ENCODE data around the gene PARL.

PARL gene

DNA sequence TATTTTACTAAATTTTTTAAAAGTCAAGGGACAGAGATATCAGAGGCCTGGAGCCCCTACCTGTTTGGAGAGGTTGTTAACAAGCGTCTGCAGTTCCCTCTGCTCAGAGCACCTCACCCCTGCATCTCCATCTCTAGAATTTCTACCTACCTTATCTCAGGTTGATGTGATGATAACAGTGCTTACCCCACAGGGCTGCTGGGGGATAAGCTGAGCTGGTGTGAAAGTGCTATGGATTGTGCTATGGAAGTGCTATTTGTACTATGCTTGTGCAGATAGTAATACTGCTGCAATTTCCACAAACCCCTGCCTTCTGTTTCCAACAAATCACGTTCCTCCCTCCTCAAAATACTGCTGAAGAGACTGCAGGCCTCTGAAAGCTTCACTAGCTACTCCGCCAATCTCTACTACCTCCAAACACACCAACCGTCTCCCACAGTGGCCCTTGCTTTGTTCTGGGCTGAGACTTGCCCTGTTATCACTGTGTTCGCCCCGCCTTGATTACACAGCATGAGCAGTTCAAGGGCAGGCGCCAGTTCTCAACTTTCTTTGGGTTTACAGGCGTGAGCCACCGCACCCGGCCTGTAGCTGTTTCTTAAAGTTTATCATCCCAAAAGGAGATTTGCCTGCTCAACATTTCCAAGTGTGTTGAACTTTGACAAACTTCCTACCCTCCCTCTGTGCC lies 28.4 kb upstream of the PARL start:
- TF ChIP-seq JUND (IDR thresholded peaks at IDR 0.05; ENCODE audit: low read depth), result no peak
- in situ Hi-C loops (cut with HindIII; ENCODE audit: low pct_unique_long_range_greater_than_20kb, low sequenced_read_pairs), result no loop called here
- no peak for DNase-seq (ENCODE audit: low read depth in 1 of 2, low spot score in 1 of 2)

DNA sequence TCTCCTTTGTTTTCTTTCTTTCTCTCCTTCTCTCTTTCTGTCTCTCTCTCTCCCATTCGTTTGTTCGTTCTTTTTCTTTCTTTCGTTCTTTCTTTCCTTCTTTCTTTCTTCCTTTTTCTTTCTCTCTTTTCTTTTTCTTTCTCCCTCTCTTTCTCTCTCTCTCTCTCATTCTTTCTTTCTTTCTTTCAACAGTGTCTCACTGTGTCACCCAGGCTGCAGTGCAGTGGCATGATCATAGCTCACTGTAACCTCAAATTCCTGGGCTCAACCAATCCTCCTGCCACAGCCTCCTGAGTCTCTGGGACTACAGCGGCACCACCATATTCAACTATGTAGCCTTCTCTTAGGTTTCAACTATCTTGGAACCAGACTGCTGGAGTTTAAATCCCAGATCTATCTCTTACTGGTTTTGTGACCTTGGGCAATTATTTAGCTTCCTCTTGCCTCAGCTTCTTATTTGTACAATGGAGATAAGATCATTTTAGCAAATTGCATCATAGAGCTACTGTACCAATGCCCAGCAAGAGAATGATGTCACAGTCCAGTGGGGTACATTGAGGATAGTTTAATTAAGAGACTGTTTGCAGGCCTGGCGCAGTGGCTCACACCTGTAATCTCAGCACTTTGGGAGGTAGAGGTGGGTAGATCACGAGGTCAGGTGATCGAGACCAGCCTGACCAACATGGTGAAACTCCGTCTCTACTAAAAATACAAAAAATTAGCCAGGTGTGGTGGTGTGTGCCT lies 27.3 kb upstream of the PARL start:
- DNase-seq (ENCODE audit: low read depth in 1 of 2, low spot score in 1 of 2), result peak in 1 of 2 experiments; percentile 82
- in situ Hi-C loops (cut with HindIII; ENCODE audit: low pct_unique_long_range_greater_than_20kb, low sequenced_read_pairs), result no loop called here
- TF ChIP-seq JUND (IDR thresholded peaks at IDR 0.05; ENCODE audit: low read depth), result no peak

DNA sequence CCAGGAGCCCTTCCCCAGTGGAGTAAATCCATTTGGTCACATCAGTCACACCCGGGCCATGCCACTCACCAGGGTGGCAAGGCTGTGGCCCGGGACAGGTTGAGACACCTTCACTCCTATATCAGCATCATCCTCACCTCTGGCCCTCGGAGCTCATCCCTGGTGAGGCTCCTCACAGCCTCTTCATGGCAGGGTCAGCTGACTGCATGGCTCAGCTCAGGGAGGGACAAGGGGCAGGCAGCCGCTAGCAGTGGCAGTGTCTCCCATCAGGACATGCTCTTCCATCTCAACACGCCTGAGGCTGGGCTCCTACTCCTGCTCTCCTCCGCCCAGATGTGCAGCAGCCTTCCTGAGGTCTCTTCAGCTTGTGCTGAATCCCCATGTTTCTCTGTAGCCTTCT lies 26.4 kb upstream of the PARL start:
- in situ Hi-C loops (cut with HindIII; ENCODE audit: low pct_unique_long_range_greater_than_20kb, low sequenced_read_pairs), result no loop called here
- no peak for DNase-seq (ENCODE audit: low read depth in 1 of 2, low spot score in 1 of 2)
- no peak for TF ChIP-seq JUND (IDR thresholded peaks at IDR 0.05; ENCODE audit: low read depth)

DNA sequence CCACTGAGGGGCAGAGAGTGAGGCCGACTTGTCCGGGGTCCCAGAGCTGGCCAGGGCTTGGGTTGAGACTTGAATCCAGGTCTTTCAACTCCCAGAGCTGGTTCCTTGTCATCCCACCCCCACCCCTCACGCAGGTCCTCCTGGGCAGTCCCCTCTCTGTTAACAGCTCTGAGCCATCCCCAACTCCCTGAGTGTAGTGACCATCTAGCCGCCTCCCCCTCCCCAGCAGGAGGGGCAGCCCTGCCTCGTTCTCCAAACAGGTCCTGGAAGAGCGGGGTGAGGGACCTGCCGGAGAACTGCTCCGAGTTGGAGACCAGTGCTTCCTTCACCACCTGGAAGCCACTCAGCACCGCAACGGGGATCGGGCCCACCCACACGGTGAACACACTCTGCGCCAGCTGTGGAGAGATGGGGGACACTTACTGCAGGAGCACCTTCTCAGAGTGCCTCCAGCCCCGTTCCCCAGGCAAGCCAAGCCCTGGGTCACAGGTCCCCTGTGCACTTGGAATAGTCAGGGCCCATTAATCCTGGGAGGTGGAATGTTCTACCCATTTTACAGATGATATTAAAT lies 24.4 kb upstream of the PARL start:
- in situ Hi-C loops (cut with HindIII; ENCODE audit: low pct_unique_long_range_greater_than_20kb, low sequenced_read_pairs), result no loop called here
- no peak for TF ChIP-seq JUND (IDR thresholded peaks at IDR 0.05; ENCODE audit: low read depth)
- no peak for DNase-seq (ENCODE audit: low read depth in 1 of 2, low spot score in 1 of 2)

DNA sequence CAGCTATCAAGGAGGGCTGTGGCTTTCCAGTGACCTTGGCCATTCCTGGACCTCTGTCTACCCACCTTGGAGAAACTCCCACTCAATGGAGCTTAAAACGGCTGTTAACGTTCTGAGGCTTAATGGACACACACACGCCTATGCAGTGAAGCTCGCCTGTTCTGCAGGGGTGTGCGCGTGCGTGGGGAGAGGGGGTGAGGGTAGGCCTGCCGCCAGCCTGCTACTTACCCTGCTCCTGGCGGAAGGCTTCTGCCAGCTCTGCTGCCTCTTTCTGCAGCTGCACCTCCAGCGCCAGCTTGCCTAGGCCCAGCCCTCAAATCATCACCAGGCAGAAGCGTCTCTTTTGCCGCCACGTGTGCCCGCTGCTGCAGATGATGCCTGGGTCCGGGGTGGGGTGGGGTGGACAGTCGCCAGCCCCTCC lies 23.2 kb upstream of the PARL start:
- in situ Hi-C loops (cut with HindIII; ENCODE audit: low pct_unique_long_range_greater_than_20kb, low sequenced_read_pairs), result no loop called here
- TF ChIP-seq JUND (IDR thresholded peaks at IDR 0.05; ENCODE audit: low read depth), result no peak
- DNase-seq (ENCODE audit: low read depth in 1 of 2, low spot score in 1 of 2), result no peak

DNA sequence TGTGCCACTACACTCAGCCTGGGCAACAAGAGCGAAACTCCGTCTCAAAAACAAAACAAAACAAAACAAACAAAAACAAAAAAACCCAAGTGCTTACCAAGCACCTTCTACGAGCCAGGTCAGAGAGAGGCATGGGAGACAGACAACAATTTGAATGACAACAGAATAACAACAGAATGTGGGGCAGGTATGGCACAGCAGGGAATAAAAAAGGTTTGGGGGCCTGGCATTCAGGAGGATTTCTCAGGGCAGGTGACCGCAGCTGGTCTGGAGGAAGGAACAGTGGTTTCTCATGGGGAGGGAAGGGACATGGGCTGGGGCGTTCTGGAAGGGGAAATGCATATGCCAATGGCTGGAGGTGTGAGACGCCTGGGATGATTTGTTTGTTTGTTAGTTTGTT lies 22.5 kb upstream of the PARL start:
- TF ChIP-seq JUND (IDR thresholded peaks at IDR 0.05; ENCODE audit: low read depth), result no peak
- no peak for DNase-seq (ENCODE audit: low read depth in 1 of 2, low spot score in 1 of 2)
- in situ Hi-C loops (cut with HindIII; ENCODE audit: low pct_unique_long_range_greater_than_20kb, low sequenced_read_pairs), result no loop called here

DNA sequence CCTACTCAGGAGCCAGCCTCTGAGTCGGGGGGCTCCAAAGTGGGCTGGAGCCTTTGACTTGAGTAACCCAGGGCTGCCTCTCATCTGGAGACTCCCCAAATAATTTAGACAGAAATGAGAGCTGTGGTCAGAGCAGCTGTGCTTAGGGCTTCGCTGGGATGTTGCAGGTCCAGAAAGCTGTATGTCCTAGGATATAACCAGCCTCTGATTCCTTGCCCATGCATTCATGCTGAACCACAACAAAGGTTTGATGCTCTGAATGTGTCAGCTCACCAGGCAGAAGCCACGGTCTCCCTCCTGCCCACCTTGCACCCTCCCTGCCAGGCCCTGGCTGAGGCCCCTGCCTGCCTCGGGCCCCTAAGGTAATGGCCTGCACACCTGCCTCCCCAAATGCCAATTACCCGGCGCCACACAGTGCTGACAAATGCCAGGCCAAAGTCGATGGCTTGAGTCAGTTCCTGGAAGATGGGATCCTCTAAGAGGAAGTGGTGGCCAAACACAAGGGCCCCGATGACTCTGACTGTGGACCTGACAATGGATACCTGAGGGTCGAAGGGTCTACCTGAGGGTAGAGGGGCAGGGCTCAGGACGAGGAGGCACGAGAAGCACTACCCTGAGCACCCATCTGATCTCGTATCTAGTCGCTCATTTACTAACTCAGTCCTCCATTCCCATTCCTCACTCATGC lies 21.7 kb upstream of the PARL start:
- no peak for DNase-seq (ENCODE audit: low read depth in 1 of 2, low spot score in 1 of 2)
- in situ Hi-C loops (cut with HindIII; ENCODE audit: low pct_unique_long_range_greater_than_20kb, low sequenced_read_pairs), result no loop called here
- TF ChIP-seq JUND (IDR thresholded peaks at IDR 0.05; ENCODE audit: low read depth), result no peak

DNA sequence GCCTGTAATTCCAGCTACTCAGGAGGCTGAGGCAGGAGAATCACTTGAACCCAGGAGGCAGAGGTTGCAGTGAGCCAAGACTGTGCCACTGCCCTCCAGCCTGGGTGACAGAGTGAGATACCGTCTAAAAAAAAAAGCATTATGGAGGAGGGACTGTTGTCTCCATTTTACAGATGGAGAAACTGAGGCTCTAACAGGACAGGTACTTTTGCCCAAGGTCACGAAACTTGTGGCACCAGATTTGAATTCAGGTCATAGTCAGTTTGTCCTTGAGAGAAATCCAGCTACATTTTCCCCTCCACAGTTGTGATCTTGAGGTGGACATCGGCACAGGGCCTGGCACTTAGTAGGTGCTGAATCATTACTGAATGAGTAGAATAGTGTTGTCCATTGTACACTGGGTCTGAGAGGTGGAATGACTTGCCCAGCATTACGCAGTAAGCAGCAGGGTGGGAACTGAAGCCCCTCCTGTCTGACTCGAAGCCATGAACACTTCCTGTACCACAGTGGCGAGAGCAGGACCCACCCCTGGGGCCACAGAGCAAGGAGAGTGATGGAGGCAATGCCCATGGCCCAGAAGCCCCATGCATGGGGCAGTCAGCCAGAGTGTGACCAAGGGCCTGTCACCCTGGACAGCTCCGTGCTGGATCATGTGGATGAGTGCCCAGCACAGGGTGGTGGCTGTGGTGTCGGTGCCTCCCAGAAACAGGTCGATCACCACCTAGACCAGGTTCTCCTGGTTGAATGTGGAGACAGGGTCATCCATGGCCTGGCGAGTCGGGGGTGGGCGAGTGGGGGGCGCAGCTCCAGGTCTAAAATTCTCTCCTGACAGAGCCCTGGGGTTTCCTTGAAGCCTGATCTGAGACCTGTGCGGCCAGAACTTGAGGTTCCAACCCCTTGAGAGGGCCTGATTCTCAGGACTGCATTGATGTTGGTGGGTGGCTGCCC lies 20.4 kb upstream of the PARL start:
- no peak for TF ChIP-seq JUND (IDR thresholded peaks at IDR 0.05; ENCODE audit: low read depth)
- in situ Hi-C loops (cut with HindIII; ENCODE audit: low pct_unique_long_range_greater_than_20kb, low sequenced_read_pairs), result no loop called here
- DNase-seq (ENCODE audit: low read depth in 1 of 2, low spot score in 1 of 2), result peak; percentile 65 to 81

DNA sequence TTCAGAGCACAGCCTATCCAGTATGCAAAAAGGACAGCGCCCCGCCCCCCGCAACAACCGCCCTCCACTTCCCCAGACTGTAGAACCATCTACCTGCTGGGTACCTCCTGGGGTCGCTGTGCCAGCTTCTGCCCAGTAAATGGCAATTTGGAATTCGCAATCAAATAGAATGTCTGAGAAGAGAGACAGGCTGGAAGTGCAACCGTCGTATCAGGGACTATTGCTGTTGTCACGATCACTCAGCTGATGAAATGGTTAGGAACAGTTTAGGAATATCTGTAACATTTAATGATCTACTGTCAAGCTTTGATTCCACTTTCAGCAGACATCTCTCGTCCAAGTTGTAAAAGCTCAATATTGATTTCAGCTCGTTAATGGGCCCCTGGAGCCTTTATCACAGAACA lies 13.3 kb upstream of the PARL start:
- in situ Hi-C loops (cut with HindIII; ENCODE audit: low pct_unique_long_range_greater_than_20kb, low sequenced_read_pairs), result no loop called here

DNA sequence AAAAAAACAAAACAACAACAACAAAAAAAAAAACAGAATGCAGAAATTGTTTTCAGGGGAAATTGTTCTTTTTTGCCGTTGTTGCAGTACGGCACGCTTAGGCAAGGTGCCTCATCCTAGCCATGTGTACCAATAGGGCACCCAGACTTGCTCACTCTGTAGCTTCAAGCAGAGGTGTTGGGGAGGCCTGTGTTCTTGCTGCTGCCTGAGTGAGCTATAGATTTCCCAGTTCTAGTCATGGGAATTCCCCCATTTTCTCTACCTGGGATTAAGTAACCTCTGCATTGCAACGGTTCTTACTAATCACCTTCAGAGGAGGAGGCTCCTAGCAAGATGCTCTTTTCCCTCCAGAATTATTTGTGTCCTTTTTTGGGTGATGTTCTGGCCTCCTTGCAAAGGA lies 12.9 kb upstream of the PARL start:
- DNase-seq (ENCODE audit: low read depth in 1 of 2, low spot score in 1 of 2), result no peak
- no peak for TF ChIP-seq JUND (IDR thresholded peaks at IDR 0.05; ENCODE audit: low read depth)
- in situ Hi-C loops (cut with HindIII; ENCODE audit: low pct_unique_long_range_greater_than_20kb, low sequenced_read_pairs), result no loop called here

More for the DNA sequence above, 13.3 kb upstream of the PARL start:
- DNase-seq (ENCODE audit: low read depth in 1 of 2, low spot score in 1 of 2), result peak in 1 of 2 experiments; percentile 49
- no peak for TF ChIP-seq JUND (IDR thresholded peaks at IDR 0.05; ENCODE audit: low read depth)

DNA sequence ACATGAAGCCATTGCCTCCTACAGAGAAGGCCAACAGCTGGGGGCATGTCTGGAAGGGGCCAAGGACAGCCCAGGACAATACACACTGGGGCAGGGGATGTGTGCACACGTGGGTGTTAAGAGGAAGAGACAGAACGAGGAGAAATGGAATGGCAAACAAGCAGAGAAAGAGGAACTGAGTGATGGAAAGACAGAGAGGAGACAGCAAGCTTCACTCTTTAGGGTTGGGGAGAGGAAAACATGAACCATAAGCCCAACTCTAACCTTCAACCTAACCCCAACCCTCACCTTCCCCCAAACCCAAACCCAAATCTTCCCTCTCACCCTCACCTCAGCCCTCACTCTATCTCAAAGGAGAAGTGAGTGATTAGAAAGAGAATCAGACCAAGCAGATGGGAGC lies 11.9 kb upstream of the PARL start:
- no peak for TF ChIP-seq JUND (IDR thresholded peaks at IDR 0.05; ENCODE audit: low read depth)
- DNase-seq (ENCODE audit: low read depth in 1 of 2, low spot score in 1 of 2), result no peak
- in situ Hi-C loops (cut with HindIII; ENCODE audit: low pct_unique_long_range_greater_than_20kb, low sequenced_read_pairs), result no loop called here

DNA sequence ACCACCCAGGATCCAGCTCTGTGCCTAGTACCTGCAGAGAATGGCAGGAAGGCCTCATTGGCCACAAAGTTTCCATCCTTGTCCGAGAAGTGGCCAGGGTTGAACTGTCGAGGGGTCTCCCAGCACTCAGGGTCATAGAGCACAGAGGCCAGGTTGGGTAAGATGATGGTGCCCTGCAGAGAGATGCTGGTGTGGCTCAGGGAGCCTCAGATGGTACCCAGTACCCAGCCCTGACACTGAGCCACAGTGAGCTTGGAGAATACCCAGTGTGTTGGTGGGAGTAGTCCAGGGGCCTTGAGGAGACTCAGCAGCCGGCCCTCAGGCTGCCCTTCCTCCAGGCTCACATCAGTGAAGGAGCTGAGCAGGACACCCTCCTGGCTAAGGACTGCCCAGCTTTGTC lies 11.5 kb upstream of the PARL start:
- in situ Hi-C loops (cut with HindIII; ENCODE audit: low pct_unique_long_range_greater_than_20kb, low sequenced_read_pairs), result no loop called here
- DNase-seq (ENCODE audit: low read depth in 1 of 2, low spot score in 1 of 2), result no peak
- TF ChIP-seq JUND (IDR thresholded peaks at IDR 0.05; ENCODE audit: low read depth), result no peak
